ENCODE results near the gene BRMS1. TPM values are rescaled to one million over a fixed set of nuclear protein-coding genes. Genes with fewer than 3 reads are reported as not detected.
A peak's percentile ranks its signal among the peaks of the same experiment; 100 is the strongest.

Gene BRMS1
- total RNA-seq, 1 donor, result 42.3 TPM

DNA sequence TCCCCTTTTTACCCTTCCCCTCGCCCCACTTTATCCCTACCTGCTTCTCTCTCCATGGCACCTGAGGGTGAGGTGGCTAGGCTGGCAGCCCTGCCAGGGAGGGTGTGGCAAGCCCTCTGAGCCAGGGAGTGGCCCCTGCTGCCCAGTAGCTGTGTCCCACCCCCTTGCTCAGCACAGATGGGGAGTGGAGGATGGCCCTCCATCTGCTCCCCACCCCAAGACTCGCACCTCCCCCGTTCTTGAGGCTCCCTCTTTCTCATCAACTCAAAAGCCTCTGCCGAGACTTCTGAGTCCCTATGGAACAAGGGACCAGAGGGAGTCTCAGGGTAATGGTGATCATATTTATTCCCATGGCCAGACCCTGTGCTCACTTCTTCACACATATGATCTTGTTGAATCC is 51.6 kb downstream of the BRMS1 start:
- TF ChIP-seq, protein P1, sequence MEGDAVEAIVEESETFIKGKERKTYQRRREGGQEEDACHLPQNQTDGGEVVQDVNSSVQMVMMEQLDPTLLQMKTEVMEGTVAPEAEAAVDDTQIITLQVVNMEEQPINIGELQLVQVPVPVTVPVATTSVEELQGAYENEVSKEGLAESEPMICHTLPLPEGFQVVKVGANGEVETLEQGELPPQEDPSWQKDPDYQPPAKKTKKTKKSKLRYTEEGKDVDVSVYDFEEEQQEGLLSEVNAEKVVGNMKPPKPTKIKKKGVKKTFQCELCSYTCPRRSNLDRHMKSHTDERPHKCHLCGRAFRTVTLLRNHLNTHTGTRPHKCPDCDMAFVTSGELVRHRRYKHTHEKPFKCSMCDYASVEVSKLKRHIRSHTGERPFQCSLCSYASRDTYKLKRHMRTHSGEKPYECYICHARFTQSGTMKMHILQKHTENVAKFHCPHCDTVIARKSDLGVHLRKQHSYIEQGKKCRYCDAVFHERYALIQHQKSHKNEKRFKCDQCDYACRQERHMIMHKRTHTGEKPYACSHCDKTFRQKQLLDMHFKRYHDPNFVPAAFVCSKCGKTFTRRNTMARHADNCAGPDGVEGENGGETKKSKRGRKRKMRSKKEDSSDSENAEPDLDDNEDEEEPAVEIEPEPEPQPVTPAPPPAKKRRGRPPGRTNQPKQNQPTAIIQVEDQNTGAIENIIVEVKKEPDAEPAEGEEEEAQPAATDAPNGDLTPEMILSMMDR (IDR thresholded peaks at IDR 0.05; ENCODE audit: insufficient read depth, low read depth, low read length), result no peak
- DNase-seq (ENCODE audit: low read depth), result no peak
- no peak overlapping the region for H3K4me3 ChIP-seq (ENCODE audit: low read depth, low read length)

DNA sequence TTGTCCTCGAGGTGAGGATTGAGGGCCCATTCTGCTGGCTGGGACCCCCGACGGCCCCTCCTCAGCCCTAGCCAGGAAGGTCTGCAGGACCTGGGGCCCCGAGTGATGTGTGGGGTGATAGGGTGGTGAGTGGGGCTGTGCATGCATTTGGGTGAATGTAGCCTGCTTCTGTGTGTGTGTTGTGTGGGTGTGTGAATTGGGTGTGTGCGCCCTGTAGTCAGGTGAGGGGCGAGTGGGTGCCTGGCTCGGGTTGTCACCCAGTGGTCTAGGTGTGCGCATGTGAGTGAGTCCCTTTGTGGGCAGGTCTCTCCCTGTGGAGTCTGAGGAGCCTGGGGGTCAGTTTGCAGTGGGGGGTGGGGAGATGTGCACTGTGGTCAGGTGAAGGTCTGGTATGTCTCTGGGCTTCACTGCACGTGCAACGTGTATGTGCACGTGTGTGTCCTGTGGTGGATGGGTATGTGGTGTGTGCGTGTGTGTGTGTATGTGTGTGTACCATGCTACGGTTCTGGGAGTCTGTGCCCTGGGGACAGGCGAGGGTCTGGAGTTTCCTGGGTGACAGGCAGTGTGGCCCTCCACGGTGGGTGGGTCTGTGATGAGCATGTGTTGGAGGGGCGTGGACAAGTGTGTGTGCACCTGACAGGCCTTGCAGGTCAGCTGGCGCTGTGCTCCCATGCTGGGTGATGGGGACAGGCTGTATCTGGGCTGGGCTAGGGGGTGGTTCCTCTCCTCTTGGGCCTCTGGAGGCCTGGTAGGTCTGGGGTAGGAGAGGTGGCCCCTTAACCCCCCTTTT is 52.2 kb downstream of the BRMS1 start:
- TF ChIP-seq, protein P1 (IDR thresholded peaks at IDR 0.05; ENCODE audit: insufficient read depth, low read depth, low read length), result no peak
- H3K4me3 ChIP-seq (ENCODE audit: low read depth, low read length), result no peak overlapping the region
- no peak for DNase-seq (ENCODE audit: low read depth)

DNA sequence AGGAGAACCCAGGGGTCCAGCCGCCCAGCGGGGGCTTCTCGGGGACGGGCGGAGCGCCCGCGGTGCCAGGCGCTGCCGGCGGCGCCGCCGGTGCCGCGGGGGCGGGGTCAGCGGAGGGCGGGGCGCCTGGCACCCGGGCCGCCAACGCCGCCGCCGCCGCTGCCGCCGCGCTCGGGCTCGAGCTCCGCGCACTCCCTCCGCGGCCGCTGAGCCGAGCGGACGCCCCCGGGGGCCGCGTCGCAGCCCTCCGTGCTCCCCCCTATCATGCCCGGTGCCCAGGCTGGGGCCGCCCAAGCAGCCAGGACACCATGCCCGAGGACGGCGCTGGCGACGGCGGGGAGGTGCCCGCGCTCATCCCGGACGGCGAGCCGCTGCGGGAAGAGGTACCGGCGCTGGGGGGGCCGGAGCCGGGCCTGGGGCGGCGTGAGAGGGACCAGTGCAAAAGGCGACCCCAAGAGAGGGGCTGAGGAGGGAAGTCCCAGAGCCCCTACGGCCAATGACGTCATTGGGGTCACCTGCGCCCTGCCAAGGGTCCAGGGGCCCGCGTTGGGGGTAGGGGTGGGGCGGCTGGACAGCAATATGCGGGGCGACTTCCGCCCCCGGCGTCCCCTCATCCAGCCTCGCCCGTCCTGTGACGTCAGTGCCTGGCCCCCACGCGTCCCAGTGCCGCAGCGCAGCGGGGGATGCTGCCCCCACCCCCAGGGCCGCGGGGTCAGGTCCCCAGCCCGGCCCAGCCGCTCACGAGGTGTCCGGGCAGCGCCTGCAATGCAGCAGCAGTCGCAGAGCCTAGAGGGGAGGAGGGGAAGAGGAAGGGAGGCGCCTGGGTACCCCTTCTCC is 53.0 kb downstream of the BRMS1 start, which contains the start of gene TMEM151A:
TSS of gene TMEM151A (plus strand) at position 189 of the 837 bp plus-strand sequence. CDS start at position 309, 120 bp downstream.
- TF ChIP-seq, protein P1 (IDR thresholded peaks at IDR 0.05; ENCODE audit: insufficient read depth, low read depth, low read length), result no peak
- no peak within 1 kb of the TSS for H3K4me3 ChIP-seq (ENCODE audit: low read depth, low read length)
- no peak for DNase-seq (ENCODE audit: low read depth)

DNA sequence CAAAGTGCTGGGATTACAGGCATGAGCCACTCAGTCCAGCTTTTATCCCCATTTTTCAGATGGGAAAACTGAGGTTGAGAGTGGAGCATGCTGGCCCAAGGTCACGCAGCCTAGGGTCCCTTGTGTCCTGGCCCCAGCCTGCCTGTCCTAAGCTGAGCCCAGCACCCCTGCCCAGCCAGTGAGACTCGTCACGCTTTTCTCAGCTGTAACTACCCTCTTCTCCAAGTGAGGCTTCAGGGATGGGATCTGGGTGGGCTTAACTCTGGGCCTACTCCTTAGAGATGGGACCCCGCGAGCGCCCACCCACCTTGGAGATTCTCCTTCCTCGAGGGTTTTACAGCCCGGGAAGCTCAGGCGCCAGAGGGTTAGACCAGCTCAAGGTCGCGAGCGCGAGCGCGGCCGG is 53.6 kb downstream of the BRMS1 start:
- TF ChIP-seq, protein P1 (IDR thresholded peaks at IDR 0.05; ENCODE audit: insufficient read depth, low read depth, low read length), result no peak
- no peak overlapping the region for H3K4me3 ChIP-seq (ENCODE audit: low read depth, low read length)
- no peak for DNase-seq (ENCODE audit: low read depth)

DNA sequence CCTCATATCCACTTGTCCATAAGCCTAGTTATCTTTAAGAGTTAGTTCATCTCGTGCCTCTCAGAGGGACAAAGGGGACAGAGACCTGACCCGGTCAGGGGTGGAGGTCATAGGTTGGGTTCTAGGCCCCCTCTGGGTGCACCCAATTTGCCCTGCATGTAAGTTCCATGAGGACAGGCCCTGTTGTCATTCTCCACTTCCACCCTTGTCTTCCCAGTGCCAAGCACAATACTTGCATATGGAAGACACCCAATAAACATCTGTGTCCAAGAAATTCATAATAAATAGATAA is 54.6 kb downstream of the BRMS1 start:
- H3K4me3 ChIP-seq (ENCODE audit: low read depth, low read length), result no peak overlapping the region
- TF ChIP-seq, protein P1 (IDR thresholded peaks at IDR 0.05; ENCODE audit: insufficient read depth, low read depth, low read length), result no peak
- no peak for DNase-seq (ENCODE audit: low read depth)

DNA sequence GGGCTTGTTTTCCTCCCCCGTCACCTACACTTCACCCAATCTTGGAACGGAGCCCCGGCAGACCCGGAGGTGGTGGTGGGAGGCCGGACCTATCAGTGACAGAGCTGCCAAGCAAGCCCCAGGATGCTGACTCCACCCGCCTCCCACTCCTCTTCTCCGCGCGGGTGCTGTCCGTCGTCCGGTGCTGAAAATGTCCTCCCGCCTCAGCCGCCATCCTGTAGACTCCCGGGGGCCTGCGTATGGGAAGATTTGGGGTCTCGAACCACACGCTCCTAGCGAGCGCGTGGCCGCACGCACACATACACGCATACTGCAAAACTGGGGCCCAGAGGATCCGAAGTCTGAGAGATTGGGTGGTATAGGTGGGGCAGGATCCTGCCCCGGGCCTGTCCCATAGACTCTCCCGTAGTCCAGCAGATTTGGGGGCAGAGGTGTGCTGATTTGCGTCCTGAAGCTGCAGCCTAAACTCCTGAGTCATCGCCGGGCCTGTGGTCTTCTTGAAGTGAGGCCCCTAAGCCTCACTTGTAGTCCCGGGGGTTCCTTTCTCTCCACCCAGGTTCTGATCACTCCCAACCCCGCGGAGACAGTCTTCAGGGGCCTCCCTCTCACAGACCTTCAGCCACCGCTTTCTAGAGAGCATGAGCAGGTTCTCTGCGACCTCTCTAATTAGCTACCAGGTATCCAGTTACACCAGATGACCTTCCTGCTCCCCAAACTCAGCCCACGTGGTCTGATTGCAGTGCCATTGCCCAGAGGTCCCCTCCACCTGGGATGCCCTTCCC is 55.2 kb downstream of the BRMS1 start:
- peak overlapping the region; percentile 90 for H3K4me3 ChIP-seq (ENCODE audit: low read depth, low read length)
- no peak for DNase-seq (ENCODE audit: low read depth)
- TF ChIP-seq, protein P1 (IDR thresholded peaks at IDR 0.05; ENCODE audit: insufficient read depth, low read depth, low read length), result no peak

Measured in fibroblast of villous mesenchyme (primary cell).